Mammary epithelial cell (primary cell): ENCODE measurements around the gene SEMA5A.

Experiments
- EZH2 ChIP-seq: IDR thresholded peaks from 2 replicates; pipeline ENCODE4 v1.6.1; 2012; ENCODE audit warnings: low read length, inconsistent platforms, borderline replicate concordance
- TF ChIP-seq, protein P1 (sequence below), 2 donors: IDR thresholded peaks in 1 of 2; conservative IDR thresholded peaks in 1 of 2; 2 replicates each; pipeline ENCODE4 v1.5.1; 2011 to 2012; ENCODE audit warnings: inconsistent platforms in 2 of 2, low read length in 2 of 2, mild to moderate bottlenecking in 2 of 2, control low read depth in 1 of 2, low read depth in 1 of 2; ENCODE audit not compliant: insufficient read depth in 1 of 2; ENCODE audit errors: extremely low read depth in 1 of 2

DNA sequence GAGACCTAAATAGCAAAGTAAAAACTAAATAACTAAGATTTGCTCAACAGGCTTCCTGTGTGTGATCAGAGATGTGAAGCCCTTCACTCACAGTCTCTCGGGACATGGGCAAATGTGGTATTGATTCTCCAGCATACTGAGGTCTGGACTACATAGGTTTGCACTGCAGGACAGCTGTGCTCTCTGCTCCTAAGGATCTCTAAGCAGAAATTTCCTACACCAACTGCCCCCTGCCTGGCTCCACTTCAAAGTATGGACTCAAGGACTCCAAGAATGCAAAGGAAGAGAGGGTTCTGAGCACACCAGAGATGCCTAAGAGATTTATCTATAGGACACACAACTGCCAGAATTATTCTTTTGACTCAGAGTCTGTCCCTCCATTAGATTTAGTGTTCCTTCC lies 487.2 kb downstream of the SEMA5A start:
- TF ChIP-seq, protein P1, sequence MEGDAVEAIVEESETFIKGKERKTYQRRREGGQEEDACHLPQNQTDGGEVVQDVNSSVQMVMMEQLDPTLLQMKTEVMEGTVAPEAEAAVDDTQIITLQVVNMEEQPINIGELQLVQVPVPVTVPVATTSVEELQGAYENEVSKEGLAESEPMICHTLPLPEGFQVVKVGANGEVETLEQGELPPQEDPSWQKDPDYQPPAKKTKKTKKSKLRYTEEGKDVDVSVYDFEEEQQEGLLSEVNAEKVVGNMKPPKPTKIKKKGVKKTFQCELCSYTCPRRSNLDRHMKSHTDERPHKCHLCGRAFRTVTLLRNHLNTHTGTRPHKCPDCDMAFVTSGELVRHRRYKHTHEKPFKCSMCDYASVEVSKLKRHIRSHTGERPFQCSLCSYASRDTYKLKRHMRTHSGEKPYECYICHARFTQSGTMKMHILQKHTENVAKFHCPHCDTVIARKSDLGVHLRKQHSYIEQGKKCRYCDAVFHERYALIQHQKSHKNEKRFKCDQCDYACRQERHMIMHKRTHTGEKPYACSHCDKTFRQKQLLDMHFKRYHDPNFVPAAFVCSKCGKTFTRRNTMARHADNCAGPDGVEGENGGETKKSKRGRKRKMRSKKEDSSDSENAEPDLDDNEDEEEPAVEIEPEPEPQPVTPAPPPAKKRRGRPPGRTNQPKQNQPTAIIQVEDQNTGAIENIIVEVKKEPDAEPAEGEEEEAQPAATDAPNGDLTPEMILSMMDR (conservative IDR thresholded peaks at IDR 0.05 in 1 of 2, IDR thresholded peaks at IDR 0.05 in 1 of 2; ENCODE audit: extremely low read depth in 1 of 2, insufficient read depth in 1 of 2, low read depth in 1 of 2, low read length in 2 of 2), result no peak
- TF ChIP-seq EZH2, result no peak
